ENCODE results near the gene IFNA6.
"Not testable (repeated sequence)": the region's sequence is repeated elsewhere in the genome, so short reads cannot be mapped to it uniquely, and the experiment has no call there.

IFNA6 gene

DNA sequence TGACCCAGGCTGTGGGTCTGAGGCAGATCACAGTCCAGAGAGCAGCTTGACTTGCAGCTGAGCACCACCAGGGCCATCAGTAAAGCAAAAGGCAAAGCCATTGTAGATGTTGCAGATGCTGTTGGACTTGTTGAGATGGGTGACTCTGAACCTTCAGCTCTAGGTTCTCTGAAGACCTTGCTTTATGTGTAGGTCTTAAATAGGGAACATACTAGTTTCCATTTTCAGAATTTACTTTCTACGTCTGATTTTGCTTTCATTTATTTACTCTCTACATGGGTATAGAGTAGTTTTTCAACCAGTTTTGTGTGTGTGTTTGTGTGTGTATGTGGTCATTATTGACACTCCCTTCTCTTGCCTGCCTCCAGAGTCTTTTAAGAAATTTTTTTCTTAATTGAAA lies at the start of gene IFNA6:
Gene IFNA6, minus strand, starts transcription at position 101 of the 400 bp plus-strand sequence. Its CDS starts 0 bp downstream, at position 101.
- DNase-seq, result no peak

DNA sequence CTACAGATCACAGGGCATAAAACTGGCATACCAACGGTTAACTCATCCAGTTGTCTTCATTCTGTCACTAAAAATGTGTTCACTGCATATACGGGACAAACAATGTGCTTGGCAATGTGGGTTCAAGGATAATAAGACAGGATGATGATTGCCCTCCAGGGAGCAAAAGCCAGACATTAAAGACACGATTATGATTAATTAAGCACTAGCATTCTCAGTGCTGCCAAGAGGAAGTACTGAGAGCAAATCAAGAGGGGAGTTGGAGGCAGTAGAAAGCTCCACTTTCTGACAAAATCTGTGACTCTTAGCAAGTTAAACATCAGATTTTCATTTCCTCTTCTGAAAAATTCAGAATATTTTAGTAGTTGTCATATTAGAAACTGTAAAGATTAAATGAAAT lies 49.3 kb upstream of the IFNA6 start:
- no peak for DNase-seq

DNA sequence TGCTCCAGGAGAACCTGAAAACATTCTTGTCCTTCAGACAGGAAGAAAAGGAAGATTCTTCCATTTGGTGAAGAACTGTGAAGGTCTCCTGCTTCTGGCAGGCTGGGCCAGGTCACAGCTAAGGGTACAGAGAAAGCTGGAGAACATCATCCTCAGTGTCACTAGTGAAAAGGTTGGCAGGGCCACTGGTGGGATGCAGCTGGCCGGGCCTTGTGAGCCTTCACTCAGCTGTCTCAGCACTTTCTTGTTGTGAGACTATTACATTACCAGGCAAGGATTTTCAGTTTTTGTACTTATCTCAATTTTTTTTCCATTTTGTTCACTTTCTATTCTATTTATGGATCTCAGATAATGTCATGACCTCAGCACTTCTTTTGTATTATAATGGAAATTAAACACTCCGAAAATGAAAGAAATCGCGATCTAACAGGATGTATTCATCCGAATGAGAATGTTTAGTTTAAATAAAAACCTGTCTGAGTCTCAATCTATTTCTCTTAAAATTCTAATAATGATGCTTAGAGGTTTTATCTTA lies 48.3 kb upstream of the IFNA6 start:
- DNase-seq, result no peak

DNA sequence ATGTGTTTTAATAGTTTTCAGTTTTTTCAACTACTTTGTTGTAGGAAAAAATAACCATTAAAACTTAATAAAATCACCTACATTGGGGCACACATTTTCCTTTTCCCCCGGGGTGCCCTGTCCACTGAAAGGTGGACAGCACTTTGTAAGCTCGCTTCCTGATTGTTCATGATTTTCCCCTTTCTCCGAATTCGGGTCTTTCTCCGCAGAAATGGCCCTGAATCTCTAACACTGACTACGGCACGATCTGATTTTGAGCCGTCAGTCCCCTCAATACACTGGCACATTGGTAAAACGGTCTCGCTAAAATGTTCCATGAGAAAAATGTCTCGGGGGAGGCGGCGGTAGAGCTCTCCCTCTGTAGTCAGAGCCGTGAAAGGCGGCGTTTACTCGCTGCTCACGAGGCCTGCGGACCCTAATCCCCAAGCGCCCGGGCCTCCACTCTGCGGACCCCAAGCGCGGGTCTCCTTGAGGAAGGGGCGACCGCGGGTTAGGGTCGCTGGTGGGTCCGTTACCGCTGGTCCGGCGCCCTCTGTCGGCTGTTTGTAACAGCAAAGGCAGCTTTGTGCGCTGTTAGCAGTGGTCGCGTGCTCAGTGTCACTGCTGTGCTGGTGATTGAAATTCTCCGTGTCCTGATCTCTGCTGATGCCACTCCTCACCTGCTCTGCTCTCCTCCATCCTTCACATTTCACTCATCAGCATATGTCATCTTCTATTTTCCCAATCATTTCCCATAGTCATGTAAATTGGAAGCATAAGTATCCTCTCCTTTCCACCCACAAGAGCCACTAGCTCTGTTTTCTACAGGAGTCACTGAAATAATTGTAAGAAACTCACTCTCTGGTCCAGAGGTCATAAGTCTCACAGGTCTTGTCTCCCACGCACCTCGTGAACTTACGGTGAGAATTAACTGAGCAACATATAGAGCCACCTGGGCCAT lies 45.4 kb upstream of the IFNA6 start:
- DNase-seq, result peak; percentile 17

DNA sequence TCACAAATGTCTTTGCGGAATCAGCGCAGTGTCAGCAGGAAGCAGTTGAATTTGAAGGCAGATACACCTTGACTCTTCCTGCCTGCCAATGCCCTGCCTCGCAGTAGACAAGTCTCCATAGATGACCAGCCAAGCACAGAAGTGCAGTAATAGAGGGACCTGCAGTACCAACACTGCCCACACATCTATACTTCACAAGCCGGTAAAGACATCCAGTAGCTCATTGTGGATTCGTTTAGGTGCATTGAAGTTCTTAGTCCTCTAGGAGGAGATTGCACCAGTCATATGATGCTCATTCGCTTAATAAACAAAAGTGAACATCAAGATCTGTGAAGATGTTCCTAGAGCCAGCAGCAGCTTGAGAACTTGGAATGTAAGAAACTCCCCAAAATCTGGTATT lies 41.6 kb upstream of the IFNA6 start:
- no peak for DNase-seq

DNA sequence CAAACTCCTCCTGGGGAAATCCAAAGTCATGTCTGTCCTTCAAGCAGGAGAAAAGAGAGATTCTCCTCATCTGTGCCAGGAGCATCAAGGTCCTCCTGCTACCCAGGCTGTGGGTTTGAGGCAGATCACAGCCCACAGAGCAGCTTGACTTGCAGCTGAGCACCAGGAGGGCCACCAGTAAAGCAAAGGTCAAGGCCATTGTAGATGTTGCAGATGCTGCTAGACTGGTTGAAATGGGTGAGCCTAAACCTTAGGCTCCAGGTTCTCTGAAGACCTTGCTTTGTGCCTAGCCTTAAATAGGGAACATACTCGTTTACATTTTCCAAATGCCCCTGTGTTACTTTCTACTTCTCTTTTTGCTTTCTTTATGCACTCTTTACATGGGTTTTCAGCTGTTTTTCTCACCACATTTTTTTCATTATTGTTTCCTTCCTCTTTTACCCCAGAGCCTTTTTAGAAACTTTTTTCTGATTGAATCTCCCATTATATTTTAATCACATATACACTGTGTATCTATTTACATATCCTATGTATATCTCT lies 34.5 kb upstream of the IFNA6 start, which contains the start of gene IFNA2:
Gene IFNA2, minus strand, starts transcription at position 268 of the 540 bp plus-strand sequence. Its CDS starts 69 bp downstream, at position 199.
- DNase-seq, result no peak

DNA sequence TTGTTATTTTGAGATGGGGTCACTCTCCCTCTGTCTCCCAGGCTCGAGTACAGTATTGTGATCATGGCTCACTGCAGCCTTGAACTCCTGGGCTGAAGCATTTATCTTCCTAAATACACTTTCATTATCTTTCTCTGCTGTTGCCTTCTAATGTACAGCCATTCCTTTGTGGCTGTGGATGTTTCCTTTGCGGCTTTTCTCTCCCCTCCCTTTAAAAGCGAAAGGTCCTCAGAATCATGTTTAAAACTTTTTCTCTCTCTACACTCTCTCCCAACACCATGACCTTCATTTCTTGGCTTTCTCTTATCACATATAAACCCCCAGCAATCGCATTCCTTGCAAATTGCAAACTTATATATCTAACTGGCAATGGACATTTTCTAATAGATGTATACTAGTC lies 32.9 kb upstream of the IFNA6 start:
- no peak for DNase-seq

DNA sequence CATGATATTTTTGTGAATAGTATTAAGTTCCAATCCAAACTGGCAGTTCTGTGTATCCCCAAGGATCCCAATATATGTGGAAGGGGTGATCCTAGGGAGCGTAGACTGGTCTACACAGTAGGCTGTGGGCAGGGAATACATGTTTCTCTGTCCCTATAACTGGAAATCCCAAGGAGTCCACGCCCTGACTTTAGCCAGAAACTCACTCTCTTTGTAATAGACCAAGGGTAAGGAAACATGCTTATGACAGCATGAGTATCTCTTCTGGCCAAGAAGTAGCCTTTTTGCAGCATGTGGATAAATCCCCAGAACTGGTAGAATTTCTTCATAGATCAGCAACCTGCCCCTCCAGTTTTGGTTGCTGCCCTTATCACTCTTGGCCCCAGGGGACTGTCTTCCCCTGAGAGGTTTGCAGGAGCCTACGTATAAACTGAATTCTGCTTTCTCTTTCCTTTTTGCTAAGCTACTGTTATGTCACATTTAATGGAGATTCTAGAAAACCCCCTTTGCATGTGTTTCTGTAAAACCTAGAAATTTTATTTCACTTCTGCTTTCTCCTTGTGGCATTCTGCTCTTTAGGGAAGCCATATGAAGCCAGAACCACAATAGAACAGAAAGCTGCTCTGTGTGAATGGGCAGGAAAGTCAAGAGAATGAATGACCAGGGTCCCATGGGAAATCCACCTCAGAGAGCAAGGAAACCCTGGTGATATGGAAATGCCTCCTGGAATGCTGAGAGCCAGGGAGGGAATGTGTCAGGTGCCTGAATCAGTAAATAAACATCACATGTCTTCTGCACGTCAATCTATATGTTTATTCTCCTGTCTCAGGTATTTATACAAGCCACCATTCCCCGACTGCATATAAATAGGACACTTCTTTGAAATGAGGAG lies 31.0 kb upstream of the IFNA6 start:
- no peak for DNase-seq

DNA sequence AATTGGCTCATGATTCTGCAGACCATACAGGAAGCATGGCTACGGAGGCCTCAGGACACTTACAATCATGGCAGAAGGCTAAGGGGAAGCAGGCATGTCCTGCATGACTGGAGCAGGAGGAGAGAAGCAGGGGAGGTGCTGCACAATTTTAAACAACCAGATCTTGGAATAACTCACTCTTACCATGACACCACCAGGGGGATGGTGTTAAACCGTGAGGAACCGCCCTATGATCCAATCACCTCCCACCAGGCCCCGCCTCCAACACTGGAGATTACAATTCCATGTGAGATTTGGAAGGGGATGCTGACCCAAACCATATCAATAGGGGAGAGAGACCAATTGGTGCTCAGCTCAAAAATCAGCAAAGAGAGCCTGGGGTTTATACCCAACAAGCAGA lies 20.8 kb upstream of the IFNA6 start:
- DNase-seq, result not testable (repeated sequence)

DNA sequence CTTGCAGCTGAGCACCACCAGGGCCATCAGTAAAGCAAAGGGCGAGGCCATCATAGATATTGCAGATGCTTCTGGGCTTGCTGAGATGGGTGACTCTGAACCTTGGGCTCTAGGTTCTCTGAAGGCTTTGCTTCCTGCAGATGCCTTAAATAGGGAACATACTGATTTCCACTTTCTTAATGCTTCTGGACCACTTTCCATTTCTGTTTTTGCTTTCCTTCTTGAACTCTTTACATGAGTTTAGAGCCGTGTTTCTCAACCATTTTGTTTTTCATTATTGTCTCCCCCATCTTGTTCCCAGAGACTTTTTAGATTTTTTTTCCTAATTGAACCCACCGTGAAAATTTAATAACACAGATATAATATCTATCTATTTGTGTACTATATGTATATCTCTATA lies 17.3 kb upstream of the IFNA6 start, which contains the start of gene IFNA13:
Gene IFNA13, minus strand, starts transcription at position 101 of the 400 bp plus-strand sequence. Its CDS starts 47 bp downstream, at position 54.
- DNase-seq, result no peak

DNA sequence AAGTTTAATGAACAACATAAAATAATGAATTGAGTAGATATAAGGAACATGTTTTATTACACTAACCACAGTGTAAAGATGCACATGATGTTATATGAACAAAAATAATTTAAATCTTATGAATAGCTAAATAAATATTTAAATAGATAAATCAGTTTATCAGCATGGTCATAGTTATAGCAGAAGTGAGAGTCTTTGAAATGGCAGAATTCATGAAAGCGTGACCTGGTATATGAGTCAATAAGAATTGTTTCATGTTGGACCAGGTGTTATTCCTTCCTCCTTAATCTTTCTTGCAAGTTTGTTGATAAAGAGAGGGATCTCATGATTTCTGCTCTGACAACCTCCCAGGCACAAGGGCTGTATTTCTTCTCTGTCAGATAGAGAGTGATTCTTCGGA lies 16.5 kb upstream of the IFNA6 start:
- not testable (repeated sequence) for DNase-seq

DNA sequence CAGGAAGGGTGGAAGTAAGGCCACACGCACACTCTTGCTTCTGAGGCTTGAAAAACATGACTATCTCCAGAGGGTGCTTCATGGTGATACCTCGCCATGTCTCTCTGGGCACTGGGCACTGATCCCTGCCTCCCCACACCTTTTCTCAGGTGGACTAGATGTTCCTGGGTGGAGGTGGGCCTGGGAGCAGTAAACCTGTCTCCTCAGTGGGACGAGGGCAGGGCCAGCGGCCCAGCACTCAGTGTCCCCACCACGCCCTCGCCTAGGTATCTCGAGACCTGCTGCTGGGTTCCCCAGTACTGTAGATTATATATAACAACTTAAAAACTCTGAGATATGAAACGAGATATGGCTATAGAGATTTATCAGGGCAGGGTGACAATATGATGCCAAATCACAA lies 11.6 kb upstream of the IFNA6 start:
- DNase-seq, result no peak

DNA sequence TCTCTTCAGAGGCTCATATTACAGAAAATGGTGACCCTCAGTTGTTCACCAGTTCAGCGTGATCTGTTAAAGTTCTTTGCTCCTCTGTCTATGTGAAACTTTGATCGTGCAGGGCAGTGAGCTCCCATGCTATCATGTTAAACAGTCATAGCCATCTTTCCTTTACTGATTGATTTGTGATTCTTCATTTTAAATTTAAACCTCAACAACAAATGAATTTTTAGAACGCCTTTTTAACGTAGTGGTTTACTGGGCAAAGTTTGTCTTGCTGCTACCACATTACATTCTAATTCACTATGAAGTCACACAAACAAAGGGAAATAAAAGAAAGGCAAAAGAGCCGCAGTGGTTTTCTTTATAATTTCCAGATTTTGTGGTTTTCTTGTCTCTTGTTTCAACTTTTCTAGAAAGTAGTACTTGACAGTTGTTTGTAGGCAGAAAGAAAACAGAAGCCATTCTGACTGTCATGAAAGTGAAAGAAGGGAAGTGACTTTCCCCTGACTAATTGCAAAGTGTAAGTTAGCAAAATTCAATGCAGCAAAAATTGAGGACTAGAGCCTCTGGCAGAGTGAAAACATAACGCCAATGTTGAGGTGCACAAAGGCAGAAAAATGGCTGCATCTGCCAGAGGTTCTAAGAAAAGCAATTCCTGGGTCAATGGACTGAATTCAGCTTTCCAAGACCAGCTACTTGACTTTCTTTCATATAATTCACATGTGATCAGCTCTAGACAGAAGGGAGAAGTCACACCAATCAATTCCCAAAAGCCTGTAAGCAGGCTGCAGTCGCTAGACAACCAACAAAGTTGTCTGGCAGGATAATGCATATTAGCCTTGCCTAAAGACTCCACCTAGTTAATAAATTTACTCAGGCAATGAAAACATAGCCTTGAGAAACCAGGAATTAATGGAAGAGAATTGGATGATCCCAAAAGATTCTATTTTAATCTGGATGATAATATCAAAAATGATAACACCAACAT lies 7.1 kb upstream of the IFNA6 start:
- DNase-seq, result no peak

DNA sequence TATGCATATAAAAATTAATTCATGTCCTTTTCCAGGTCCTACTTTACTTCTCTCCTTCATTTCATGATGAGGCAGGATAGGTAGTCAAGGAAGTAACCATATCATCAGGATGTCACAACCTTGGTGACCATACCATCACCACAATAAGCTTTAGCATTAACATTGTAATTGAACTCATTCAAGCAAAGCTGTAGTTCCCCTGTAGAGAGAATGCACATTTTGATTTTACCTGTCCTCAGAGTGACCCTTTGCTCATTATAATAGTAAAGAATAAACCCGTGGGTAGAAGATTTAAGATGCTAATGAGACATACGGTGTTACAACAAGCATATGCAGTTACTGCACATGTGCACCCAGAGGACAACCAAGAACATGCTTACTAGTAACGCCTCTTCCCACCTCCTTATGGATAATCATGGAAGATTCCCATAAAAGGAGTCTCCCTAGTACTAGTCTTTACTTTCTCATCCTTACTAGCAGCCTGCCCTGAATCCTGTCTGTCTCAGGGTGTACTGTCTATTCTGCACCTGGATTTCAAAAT lies 2.2 kb downstream of the IFNA6 start:
- DNase-seq, result no peak

DNA sequence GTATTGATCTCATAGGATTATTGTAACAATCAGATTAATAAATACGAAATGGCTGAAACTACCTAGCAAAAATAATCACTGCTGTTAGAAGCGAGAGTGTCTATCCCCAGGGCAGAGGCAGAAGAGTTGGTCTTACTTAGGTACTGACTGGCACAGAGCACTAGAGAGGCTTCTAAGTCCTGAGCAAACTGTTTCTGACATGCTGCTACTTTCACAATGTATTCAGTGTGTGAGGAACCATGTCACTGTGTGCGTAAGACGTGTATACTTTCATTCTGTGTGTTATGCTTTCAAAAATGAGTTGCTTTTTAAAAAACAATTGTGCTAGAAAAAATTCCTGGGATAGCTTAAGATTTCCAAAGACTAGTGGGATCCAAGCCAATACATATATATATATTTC lies 10.0 kb downstream of the IFNA6 start:
- DNase-seq, result no peak

DNA sequence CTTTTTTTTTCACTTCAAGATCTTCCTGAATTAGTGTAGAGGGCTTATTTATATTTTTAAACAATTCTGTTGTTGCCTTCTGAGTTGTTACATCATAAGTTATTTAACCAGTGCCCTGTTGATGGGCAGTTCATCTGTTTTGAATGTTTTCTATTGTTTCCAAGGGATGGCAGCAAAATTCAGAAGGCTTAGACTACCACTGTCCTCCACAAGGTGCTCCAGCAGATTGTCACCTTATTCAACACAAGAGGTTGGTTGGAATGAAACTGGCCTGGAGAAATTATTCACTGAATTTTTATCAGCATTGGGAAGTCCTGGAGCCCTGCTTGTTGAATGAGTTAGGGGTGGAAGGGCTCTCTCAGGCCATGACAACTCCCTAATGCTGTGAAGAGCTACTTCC lies 14.2 kb downstream of the IFNA6 start:
- no peak for DNase-seq

DNA sequence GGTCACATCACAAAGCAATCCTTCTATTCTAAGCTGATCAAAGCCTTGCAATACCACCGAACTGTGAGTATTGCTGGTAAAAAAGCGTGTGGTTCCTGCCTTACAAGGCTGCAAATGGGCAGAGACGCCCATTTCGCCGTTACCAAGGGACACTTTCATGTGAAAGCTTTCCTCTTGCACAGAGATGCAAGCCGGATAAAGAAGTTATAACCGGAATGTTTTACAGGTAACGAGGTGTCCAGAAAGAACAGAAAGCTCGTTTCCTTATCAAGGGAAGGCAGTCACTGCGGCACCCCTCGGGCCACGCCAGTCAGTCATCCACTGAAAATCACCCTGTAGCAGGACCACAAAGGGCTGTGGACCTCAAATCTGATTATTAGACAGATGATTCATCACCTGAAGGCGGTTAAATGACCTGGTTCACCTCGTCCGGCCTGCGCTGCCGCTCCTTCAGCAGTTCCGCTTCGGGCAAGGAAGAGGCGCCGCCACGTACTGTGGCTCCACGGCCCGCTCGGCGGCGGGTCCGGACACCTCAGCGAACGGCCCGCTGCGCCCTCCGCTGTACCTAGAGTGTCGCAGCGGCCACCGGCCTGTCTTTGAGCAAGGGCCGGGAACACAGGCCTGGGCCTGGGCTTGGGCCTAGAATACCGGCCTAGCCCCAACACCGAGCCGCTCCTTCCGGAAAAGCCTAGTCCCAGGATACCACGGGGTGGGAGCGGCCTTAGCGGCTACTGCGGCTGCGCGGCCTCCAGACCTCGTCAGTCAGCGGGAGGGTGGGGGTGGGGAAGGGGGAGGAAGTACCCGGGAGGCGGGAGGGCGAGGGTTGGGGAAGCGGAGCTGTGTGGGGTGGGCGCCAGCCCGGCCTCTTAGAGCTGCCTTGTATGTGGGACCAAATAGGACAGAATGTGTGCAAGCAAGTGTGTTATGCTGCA lies 15.7 kb downstream of the IFNA6 start, which contains the start of gene KLHL9:
Gene KLHL9, minus strand, starts transcription at position 704 of the 932 bp plus-strand sequence. Its CDS starts 545 bp downstream, at position 159.
- peak; percentile 79 for DNase-seq

DNA sequence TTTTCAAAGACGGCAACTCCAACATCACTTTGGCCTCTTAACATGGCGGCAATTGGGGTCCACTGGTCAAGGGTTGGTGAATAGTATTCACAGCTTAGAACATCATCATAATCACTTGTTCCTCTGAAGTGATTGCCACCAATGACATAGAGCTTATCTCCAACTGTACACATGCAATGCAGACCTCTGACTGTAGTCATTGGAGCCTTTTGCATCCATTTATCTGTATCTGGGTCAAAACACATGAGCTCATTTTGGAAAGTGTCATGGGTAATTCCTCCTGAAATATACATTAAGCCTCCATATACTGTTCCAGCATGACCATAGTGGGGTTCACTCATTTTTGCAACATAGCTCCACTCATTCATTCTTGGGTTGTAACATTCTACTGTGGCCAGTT lies 17.5 kb downstream of the IFNA6 start:
- DNase-seq, result no peak

DNA sequence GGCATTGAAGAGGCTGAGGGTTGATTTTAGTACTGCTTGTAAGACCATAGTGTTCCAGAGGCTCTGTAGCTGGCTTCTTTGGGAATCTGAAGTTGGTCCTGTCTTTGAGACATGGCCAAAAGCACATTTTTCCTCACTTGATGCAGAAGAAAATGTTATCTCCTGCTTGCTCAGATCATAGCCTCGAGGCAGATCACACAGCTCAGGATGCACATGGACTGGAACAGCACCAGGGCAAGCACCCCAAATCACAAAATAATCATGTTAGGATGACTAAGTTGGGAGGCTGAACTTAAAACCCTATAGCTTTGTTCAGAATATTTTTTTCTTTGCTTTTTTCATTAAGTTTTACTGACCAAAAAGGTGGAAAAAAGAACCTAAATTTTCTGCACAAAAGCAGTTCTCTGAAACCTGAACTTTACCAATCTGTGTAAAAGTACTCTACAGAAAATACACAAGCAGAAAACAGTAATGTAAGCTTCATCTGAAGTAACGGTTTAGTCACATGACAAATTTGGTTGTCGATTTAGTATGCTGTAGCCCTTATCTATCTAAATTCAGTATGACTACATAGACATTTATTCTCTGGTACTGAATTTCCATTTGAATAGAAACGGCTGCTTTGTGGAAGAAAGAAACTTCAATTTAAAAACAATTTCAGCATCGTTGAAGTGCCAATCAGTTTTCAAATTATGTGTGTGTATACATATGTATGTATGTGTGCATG lies 18.8 kb downstream of the IFNA6 start:
- no peak for DNase-seq

All from NCI-H1105 (cell line).